Measurements from ENCODE around the gene PLXNA1.

The PLXNA1 gene

GRCh38 chr3:126968391-126969390 lies 14.2 kb upstream of the PLXNA1 start:
- FAIRE-seq, result no peak

GRCh38 chr3:126969586-126969985 lies 13.3 kb upstream of the PLXNA1 start:
- no peak for FAIRE-seq

DNA sequence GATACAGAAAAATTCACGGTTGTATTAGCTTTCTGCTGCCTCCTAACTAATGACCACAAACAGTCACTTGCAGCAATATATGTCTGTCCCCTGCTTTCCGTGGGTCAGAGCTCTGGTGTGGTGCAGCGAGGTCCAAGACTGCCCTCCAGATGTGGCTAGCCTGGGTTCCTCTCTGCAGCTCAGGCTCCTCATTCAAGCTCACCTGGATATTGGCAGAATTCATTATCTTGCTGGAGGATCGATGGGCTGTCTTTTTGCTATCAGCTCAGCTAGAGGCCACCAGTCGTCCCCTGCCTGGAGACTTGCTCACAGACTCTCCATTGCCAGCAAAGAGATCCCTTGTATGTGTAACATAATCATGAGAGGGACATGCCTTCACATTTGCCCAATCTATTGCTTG lies 12.8 kb upstream of the PLXNA1 start:
- FAIRE-seq, result no peak

GRCh38 chr3:126970921-126971320 lies 12.0 kb upstream of the PLXNA1 start:
- no peak for FAIRE-seq

- FAIRE-seq, result no peak
Measured at GRCh38 chr3:126971891-126972351, 11.0 kb upstream of the PLXNA1 start.

DNA sequence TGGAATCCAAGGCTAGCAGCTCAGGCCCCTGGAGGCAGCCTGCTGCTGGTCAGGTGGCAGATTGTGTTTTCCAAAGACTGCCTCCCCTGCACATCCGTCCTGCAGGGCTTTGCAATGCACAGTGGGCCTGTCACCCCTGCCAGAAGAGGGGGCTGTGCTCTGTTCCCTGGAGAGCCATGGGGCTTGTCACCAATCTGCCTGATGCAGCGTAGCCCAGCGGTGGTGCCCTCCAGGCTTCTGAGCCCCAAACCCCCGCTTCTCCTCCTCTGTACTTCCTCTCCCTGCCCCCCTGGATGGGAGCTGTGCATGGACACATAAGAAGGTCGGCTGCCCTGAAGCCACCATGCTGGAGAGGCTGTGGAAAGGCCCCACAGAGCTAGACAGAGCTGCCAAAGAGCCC lies 10.0 kb upstream of the PLXNA1 start:
- no peak for FAIRE-seq

DNA sequence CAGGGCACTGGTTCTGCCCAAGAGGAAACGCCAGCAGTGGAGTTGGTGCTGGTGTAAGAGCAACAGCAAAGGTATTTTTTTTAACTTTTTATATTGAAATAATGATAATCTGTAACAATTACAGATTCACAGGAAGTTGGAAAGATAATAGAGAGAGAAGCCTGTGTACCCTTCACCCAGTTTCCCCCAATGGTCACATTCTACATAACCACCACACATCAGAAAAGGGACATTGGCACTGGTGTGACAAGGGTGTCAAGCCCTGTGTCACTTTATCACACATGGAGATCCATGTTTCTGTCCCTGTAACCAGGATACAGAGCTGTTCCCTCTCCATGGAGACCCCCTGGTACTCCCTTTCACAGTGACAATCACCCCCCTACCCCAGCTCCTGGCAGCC lies 9.1 kb upstream of the PLXNA1 start:
- no peak for FAIRE-seq

GRCh38 chr3:126974756-126975155 lies 8.2 kb upstream of the PLXNA1 start:
- no peak for FAIRE-seq

- FAIRE-seq, result no peak
Measured at GRCh38 chr3:126976906-126977305, 6.0 kb upstream of the PLXNA1 start.

GRCh38 chr3:126977821-126978220 lies 5.1 kb upstream of the PLXNA1 start:
- no peak for FAIRE-seq

- no peak for FAIRE-seq
Measured at GRCh38 chr3:126978291-126978690, 4.6 kb upstream of the PLXNA1 start.

DNA sequence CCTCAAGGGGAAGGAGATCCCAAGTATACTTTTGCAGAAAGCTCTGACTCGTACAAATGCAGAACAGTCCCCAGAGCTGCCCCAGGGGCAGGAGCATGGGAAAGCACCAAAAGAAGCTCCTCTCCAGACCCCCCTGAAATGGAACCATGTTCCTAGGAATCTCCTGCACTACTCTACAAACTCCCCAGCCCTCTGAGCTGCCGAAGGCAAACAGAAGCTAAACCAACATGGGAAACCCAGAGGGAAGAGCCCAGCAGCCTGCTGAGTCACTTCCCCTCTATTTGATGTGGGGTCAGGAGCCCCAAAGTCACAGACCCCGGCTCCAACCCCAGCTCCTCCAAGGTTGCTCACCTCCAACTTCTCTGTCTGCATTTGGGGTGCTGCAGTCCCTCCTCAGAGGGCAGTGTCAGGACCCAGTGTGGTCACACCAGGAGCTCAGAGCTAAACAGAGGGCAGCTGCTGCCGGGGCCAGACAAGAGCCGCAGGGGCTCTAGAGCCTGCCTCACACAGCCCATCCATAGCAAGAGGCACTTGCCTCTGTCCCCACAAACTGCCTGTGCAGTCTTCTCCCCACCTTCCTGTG lies 3.8 kb upstream of the PLXNA1 start:
- FAIRE-seq, result no peak

- no peak for FAIRE-seq
Measured at GRCh38 chr3:126980266-126980811, 2.6 kb upstream of the PLXNA1 start.

- no peak for FAIRE-seq
Measured at GRCh38 chr3:126982126-126982470, 817 bp upstream of the PLXNA1 start.

DNA sequence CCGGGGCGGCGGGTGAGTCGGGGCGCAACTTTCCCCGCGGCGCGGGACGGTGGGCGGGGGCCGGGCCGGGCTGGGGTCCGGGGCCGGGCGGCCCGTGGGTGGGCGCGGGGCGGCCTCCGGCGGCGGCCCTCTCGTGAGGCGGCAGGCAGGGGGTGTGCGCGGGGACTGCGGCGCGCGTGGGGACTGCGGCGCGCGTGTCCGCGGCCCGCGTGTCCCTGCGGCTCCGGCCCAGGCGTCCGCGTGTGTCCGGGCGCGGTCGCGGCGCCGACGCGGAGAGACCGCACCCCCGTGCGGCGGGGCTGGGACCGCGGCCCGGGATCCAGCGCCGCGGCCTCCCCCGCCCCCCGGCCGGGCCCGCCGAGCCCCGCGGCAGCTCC lies 349 bp downstream of the PLXNA1 start:
- no peak for FAIRE-seq

DNA sequence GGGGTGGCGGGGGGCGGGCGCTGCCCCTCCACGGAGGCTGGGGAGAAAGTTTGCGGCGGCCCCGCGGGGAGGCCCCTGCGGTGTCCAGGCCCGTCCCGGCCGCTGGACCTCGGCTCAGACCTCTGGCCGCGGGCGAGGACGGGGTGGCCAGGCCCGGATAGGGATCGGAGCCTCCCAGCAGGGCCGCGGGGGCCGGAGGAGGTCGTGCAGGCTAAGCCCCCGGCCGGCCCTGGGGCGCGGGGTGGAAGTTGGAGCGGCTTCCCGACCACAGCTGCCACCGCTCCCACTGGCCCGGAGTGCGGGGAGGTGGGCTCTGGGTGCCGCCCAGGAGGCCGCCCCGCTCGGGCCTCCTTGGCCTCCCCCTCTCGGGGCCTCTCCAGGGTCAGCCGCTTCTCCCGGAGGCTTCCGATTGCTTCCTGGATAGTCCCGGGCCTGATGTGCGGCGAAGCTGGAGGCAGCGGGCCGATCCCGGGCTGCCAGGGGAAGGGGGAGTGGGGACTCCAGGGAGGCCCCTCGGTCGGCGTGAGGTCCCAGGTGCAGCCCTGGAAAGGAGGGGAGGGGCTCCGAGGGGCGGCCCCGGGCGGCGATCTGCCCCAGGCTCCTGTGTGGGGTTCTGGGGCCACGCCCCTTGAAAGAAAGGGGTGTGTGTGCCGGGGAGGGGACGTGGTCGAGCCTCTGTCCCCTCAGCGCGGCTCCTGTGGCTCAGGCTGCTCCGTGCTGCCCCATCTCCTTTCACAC lies 907 bp downstream of the PLXNA1 start:
- FAIRE-seq, result no peak

DNA sequence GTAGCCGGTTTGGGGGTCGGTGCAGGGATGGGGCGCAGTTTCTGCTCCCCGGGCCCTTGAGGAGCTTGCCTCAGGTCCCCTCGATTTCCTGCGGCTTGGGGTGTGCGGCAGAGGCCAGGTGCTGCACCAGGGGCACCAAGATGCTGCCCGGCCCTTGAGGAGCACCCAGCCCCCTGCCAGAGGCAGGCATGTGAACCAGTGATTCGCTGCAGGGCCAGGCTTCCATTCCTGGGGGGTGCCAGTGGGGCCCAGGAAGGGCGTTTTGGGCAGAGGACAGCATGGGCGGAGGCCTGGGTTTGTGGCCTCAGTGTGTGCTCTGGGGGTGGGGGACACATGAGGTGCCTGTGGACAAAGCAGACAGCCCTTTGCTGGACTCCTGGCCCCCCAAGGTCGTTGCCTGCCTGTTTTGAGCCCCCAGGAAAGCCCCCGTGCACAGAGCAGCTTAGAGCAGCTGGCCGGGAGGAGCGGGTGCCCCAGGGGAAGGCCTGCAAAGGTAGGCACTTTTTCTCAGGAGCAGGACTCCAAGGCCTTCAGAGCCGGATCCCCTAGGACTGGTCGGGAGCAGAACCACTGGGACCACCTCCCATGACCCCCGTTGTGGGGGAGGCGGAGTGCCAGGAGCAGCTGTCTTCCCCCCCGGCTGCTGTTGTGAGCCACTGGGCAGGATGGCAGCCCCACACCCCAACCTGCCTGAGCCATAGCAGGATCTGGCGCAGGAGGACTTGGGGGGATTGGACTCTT lies 1.6 kb downstream of the PLXNA1 start:
- FAIRE-seq, result no peak

DNA sequence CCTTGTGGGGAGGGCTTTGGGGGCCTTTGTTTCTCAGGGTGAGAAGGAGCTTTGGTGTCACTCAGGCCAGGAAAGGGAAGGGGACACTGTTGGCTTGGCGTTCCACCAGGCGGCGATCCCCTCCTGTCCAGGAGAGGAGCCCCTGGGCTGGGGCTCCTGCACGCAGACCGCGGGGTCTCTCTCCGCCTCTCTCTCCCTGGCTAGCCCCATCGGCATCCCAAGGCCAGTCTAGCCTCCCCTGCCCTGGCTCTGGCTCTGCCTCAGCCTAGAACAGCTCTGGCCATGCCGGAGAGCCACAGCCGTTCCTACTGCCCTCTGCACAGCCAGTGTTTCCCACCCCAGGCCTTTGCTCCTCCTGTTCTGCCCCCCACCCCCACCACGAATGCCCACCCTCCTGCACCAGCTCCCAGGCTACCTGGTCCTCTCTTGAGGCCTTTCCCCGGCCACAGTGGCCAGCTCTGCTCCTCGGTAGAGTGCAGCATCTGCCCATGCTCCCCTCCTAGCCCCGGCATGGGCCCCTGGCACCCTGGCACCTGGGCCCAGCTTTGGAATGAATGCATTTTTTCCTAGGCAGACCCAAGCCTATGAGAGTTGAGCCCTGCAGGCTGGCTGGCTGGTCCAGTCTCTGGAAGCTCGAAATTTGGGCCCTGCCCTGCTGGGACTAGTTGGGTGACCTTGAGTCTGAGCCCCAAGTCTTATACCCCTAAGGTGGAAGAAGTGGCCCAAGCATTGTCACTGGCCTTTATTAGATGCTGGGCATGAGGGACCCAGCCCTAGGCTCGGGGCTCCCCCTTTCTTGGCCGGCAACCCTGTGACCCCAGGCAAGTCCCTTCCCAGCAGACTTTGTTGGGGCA lies 2.4 kb downstream of the PLXNA1 start:
- no peak for FAIRE-seq

DNA sequence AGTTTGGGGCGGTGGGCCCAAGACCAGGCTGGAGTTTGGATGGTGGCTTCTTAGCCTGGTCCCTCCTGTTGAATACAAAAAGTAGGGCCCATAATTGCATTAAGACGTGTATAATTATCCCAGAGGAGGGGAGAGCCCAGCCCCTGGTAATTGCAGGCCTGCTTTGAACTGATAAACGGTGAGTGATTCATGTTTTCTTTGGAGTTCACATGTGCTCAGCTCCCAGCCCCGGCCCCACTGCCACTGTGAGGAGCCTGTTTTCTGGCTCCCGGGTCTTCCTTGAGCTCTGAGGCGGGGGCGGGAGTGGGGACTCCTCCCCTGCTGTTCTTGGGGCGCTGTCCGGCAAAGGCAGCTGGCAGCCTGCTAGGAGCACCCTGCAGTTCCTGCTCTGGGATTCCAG lies 3.1 kb downstream of the PLXNA1 start:
- no peak for FAIRE-seq

DNA sequence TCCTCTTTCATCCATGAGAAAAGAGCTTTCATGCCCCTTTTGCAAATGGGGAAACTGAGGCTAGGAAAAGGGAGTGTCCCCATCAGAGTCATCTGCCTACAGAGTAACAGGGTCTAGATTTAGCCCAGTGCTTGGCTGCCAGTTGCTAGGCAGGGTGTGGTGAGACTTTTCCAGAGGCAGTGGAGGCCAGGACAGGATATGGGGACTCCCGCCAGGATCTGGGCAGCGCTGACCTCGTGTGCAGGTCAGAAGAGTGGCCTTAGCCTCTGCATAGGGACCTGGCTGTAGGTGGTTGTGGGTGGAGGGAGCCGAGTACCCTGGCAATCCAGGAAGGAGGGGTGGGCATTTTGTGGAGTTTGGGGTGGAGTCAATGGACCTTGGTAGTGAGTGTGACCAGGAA lies 4.2 kb downstream of the PLXNA1 start:
- FAIRE-seq, result no peak

DNA sequence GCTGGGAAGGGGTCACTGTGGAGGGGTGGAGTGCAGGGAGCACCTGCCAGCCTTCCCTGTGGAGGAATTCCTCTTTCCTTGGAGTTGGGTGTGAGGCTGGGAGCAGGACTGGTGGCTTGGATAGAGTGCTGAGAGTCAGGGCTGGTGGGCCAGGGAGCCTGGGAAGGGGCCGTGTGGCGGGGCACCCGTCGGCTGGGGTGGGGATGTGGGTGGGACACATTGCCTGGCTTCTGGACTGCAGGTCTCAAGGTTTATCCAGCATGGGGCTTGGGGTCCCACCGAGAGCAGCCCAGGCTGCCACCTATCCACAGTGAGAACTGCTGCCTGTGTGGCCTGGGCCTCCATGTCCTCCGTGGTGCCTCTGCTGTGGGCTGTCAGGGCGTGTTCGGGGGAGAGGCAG lies 4.7 kb downstream of the PLXNA1 start:
- FAIRE-seq, result no peak
